DOHH2 (cell line): Measurements from ENCODE around the gene POLDIP3.
"Not testable (repeated sequence)": the region's sequence is repeated elsewhere in the genome, so short reads cannot be mapped to it uniquely, and the experiment has no call there.

Source experiments
- H3F3A ChIP-seq: fragments of 200-600 bp; sonication (generic), shearing (Covaris generic); 2 replicates; pipeline ENCODE4 v1.6.0; 2016; ENCODE audit warnings: antibody characterized with exemption, mild to moderate bottlenecking; ENCODE audit not compliant: control insufficient read depth, insufficient read depth
- H3K27ac ChIP-seq: fragments of 200-600 bp; sonication (generic); 2 replicates; pipeline ENCODE4 v1.5.1; 2014; ENCODE audit warnings: low read depth, mild to moderate bottlenecking, low read length, moderate library complexity
- H3K27me3 ChIP-seq: fragments of 200-600 bp; sonication (generic); 2 replicates; pipeline ENCODE4 v1.6.1; 2014; ENCODE audit warnings: mild to moderate bottlenecking, low read length, mixed read lengths; ENCODE audit not compliant: control insufficient read depth
- H3K36me3 ChIP-seq: fragments of 200-600 bp; sonication (generic); 2 replicates; pipeline ENCODE4 v1.6.1; 2014; ENCODE audit warnings: mild to moderate bottlenecking, low read length, moderate library complexity, mixed read lengths; ENCODE audit not compliant: control insufficient read depth
- H3K4me1 ChIP-seq: fragments of 200-600 bp; sonication (generic); 2 replicates; pipeline ENCODE4 v1.6.1; 2014; ENCODE audit warnings: mild to moderate bottlenecking, low read length, mixed read lengths; ENCODE audit not compliant: control insufficient read depth
- H3K4me2 ChIP-seq: fragments of 200-600 bp; sonication (generic); 2 replicates; pipeline ENCODE4 v1.6.0; 2014; ENCODE audit warnings: mild to moderate bottlenecking, low read length, moderate library complexity
- H3K4me3 ChIP-seq: fragments of 200-600 bp; sonication (generic); 2 replicates; pipeline ENCODE4 v1.5.1; 2014; ENCODE audit warnings: mild to moderate bottlenecking, low read length, mixed read lengths
- H3K79me2 ChIP-seq: fragments of 200-600 bp; sonication (generic); 2 replicates; pipeline ENCODE4 v1.6.1; 2014; ENCODE audit warnings: mild to moderate bottlenecking, low read length, mixed read lengths; ENCODE audit not compliant: control insufficient read depth
- H3K9me2 ChIP-seq: fragments of 200-600 bp; sonication (generic); replicated peaks from 2 replicates; pipeline ENCODE4 v1.6.1; 2014; ENCODE audit warnings: mild to moderate bottlenecking, low read length, mixed read lengths; ENCODE audit not compliant: control insufficient read depth
- H3K9me3 ChIP-seq: fragments of 200-600 bp; sonication (generic); 2 replicates; pipeline ENCODE4 v1.6.1; 2014; ENCODE audit warnings: antibody characterized with exemption, low read length, mixed read lengths; ENCODE audit not compliant: control insufficient read depth, insufficient read depth
- H4K20me1 ChIP-seq: fragments of 200-600 bp; sonication (generic); 2 replicates; pipeline ENCODE4 v1.6.0; 2014; ENCODE audit warnings: low read depth, mild to moderate bottlenecking, antibody characterized with exemption, low read length, moderate library complexity; ENCODE audit not compliant: control insufficient read depth, insufficient read depth
- CTCF ChIP-seq: fragments of 200-600 bp; sonication (generic); IDR thresholded peaks from one replicate; pipeline ENCODE4 v1.5.1; 2014; ENCODE audit warnings: antibody characterized with exemption, mild to moderate bottlenecking, low read depth, low read length; ENCODE audit not compliant: poor library complexity, severe bottlenecking
- EZH2phosphoT487 ChIP-seq: fragments of 200-600 bp; sonication (generic); IDR thresholded peaks from 2 replicates; pipeline ENCODE4 v1.6.1; 2017; ENCODE audit warnings: borderline replicate concordance, mild to moderate bottlenecking, antibody characterized with exemption, low read length, moderate library complexity, mixed read lengths

POLDIP3 gene

DNA sequence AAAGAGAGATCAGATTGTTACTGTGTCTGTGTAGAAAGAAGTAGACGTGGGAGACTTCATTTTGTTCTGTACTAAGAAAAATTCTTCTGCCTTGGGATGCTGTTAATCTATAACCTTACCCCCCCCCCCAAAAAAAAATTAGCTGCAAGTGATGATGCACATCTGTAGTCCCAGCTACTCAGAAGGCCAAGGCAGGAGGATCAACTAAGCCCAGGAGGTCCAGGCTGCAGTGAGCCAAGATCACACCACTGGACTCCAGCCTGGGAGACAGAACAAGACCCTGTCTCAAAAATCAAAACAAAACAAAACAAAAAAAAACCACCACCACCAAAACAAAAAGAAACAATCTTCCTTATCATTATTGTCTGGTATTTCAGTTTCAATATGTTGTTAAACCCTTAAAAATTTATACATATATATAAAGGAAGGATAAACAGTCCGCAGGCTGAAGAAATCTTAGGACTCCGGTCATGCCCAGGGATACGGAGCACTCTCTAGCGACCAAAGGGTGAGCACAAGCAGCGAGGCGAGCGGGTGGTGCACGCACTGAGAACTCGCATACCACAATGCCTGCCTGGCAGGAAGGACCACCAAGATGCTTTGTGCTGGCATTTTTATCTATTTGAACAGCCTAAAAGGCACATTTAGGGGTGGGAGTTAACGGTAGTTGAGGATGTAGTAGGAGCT lies 6.4 kb downstream of the POLDIP3 start:
- Histone ChIP-seq H3K79me2 (peaks cover 100% of the 10 kb centered on the region), H3K27ac (no peak overlapping the region), H3K9me2 (no peaks in the 10 kb centered on the region), H3K4me1 (peaks cover 20% of the 10 kb centered on the region), H3K4me2 (no peak overlapping the region), H4K20me1 (peaks cover 21% of the 10 kb centered on the region), H3K9me3 (no peaks in the 10 kb centered on the region), H3K4me3 (no peak overlapping the region), H3F3A (no peaks in the 10 kb centered on the region), H3K36me3 (peaks cover 77% of the 10 kb centered on the region), H3K27me3 (no peaks in the 10 kb centered on the region)
- TF ChIP-seq CTCF, result no peak
- TF ChIP-seq EZH2phosphoT487, result no peak

DNA sequence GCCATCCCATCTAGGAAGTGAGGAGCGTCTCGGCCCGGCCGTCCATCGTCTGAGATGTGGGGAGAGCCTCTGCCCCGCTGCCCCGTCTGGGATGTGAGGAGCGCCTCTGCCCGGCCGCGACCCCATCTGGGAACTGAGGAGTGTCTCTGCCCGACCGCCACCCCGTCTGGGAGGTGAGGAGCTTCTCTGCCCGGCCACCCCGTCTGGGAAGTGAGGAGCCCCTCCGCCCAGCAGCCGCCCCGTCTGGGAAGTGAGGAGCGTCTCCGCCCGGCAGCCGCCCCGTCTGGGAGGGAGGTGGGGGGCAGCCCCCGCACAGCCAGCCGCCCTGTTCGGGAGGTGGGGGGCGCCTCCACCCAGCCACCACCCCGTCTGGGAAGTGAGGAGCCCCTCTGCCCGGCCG lies 7.0 kb downstream of the POLDIP3 start:
- Histone ChIP-seq H3K4me1 (peaks cover 13% of the 10 kb centered on the region), H4K20me1 (peaks cover 15% of the 10 kb centered on the region), H3K79me2 (peaks cover 100% of the 10 kb centered on the region), H3K36me3 (peaks cover 77% of the 10 kb centered on the region)
- H3K4me2 ChIP-seq, H3F3A ChIP-seq, H3K9me2 ChIP-seq, H3K9me3 ChIP-seq, H3K27me3 ChIP-seq, H3K27ac ChIP-seq, H3K4me3 ChIP-seq: not testable (repeated sequence)

DNA sequence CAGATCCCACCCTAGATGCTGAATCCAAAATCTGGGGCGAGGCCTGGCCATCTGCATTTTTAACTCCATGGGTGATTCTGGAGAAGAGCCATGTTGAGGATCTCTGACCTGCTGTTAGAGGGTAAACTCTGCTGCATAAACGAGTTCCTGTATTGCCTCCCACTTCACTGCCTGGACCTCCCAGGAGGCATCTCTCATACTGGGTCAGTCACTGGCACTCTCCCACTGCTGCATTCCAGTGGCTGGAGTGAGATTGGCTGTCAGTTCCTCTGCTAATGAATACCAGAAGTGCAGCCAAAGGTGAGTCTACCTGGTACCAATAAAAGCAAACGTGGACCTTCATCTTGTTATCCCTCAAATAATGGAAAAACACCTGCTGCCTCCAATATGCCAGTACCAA lies 10.3 kb downstream of the POLDIP3 start:
- TF ChIP-seq CTCF, result no peak
- no peak for TF ChIP-seq EZH2phosphoT487
- no peaks in the 10 kb centered on the region for H3K27me3 ChIP-seq
- H4K20me1 ChIP-seq, result peaks cover 8% of the 10 kb centered on the region
- H3K36me3 ChIP-seq, result peaks cover 73% of the 10 kb centered on the region
- no peak overlapping the region for H3K27ac ChIP-seq
- no peaks in the 10 kb centered on the region for H3K9me3 ChIP-seq
- H3F3A ChIP-seq, result no peaks in the 10 kb centered on the region
- no peaks in the 10 kb centered on the region for H3K9me2 ChIP-seq
- no peaks in the 10 kb centered on the region for H3K4me1 ChIP-seq
- no peak overlapping the region for H3K4me2 ChIP-seq
- H3K4me3 ChIP-seq, result no peak overlapping the region
- H3K79me2 ChIP-seq, result peaks cover 84% of the 10 kb centered on the region

- Histone ChIP-seq H3F3A (no peaks in the 10 kb centered on the region), H3K4me3 (no peak overlapping the region), H3K79me2 (peaks cover 80% of the 10 kb centered on the region), H3K9me2 (no peaks in the 10 kb centered on the region), H3K4me1 (no peaks in the 10 kb centered on the region), H3K36me3 (peaks cover 73% of the 10 kb centered on the region), H3K27ac (no peak overlapping the region), H4K20me1 (peaks cover 8% of the 10 kb centered on the region), H3K27me3 (no peaks in the 10 kb centered on the region), H3K4me2 (no peak overlapping the region), H3K9me3 (no peaks in the 10 kb centered on the region)
- TF ChIP-seq EZH2phosphoT487 (no peak), CTCF (no peak)
Observed at GRCh38 chr22:42603427-42603826, 11.3 kb downstream of the POLDIP3 start.
